Chondrocyte (in vitro differentiated cells): ENCODE results near the gene PTGER1. TPM values are rescaled to one million over a fixed set of nuclear protein-coding genes. Genes with fewer than 3 reads are reported as not detected.
A peak's percentile ranks its signal among the peaks of the same experiment; 100 is the strongest.

Experiments used
- DNase-seq: peaks from one replicate; pipeline ENCODE4 v3.0.0; 2021; ENCODE audit warnings: mixed read lengths, low spot score
- H3K27ac Mint-ChIP-seq: one replicate; pipeline ENCODE4 v1.8.0; 2021; ENCODE audit warnings: mild to moderate bottlenecking, moderate library complexity, mixed read lengths; ENCODE audit not compliant: unreplicated experiment
- H3K27me3 Mint-ChIP-seq: 2 replicates; pipeline ENCODE4 v1.8.0; 2021; ENCODE audit warnings: low read depth, mixed read lengths
- H3K36me3 Mint-ChIP-seq: 2 replicates; pipeline ENCODE4 v1.8.0; 2021; ENCODE audit warnings: low read depth, mixed read lengths
- H3K4me1 Mint-ChIP-seq: 2 replicates; pipeline ENCODE4 v1.8.0; 2021; ENCODE audit warnings: low read depth, mild to moderate bottlenecking, mixed read lengths
- H3K4me3 Mint-ChIP-seq: one replicate; pipeline ENCODE4 v1.8.0; 2021; ENCODE audit warnings: mild to moderate bottlenecking, moderate library complexity, mixed read lengths; ENCODE audit not compliant: unreplicated experiment
- H3K9me3 Mint-ChIP-seq: 2 replicates; pipeline ENCODE4 v1.8.0; 2021; ENCODE audit warnings: low read depth, mixed read lengths
- total RNA-seq: library from RNA; stranded (reverse); gene quantifications from 3 replicates; pipeline ENCODE4 v1.2.1, GENCODE V29; 2021
- TF ChIP-seq, protein P1 (sequence below): fragments of 200-600 bp; sonication (generic); IDR thresholded peaks from 2 replicates; pipeline ENCODE4 v1.5.0; 2021; ENCODE audit warnings: antibody characterized with exemption, mild to moderate bottlenecking, moderate library complexity

Gene PTGER1
- total RNA-seq, 1 donor from 2014 or later: 1.6 TPM

DNA sequence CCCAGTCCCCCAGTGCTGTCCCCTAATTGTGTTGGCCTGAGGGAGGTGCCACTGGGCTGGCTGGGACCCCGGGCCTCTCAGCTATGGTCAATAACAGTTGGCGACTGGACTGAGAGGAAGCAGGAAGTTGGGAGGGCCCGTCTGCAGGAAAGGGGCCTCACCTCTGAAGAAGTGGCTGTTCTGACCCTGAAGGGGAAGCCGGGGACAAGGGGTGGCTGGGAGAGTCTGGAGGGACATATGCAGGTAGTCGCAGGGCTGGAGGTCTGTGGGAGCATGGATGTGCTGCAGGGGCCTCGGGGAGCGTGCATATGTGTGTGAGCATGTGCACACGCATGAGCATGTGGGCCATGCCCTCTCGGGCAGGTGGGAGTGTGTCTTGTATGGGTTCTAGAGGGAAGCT is 36.1 kb downstream of the PTGER1 start:
- H3K36me3 Mint-ChIP-seq: peaks cover 17% of the 10 kb centered on the region
- H3K27ac Mint-ChIP-seq: no peak overlapping the region
- peaks cover 21% of the 10 kb centered on the region for H3K4me1 Mint-ChIP-seq
- no peak for DNase-seq
- TF ChIP-seq, protein P1, sequence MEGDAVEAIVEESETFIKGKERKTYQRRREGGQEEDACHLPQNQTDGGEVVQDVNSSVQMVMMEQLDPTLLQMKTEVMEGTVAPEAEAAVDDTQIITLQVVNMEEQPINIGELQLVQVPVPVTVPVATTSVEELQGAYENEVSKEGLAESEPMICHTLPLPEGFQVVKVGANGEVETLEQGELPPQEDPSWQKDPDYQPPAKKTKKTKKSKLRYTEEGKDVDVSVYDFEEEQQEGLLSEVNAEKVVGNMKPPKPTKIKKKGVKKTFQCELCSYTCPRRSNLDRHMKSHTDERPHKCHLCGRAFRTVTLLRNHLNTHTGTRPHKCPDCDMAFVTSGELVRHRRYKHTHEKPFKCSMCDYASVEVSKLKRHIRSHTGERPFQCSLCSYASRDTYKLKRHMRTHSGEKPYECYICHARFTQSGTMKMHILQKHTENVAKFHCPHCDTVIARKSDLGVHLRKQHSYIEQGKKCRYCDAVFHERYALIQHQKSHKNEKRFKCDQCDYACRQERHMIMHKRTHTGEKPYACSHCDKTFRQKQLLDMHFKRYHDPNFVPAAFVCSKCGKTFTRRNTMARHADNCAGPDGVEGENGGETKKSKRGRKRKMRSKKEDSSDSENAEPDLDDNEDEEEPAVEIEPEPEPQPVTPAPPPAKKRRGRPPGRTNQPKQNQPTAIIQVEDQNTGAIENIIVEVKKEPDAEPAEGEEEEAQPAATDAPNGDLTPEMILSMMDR: no peak
- H3K4me3 Mint-ChIP-seq: no peak overlapping the region
- no peaks in the 10 kb centered on the region for H3K9me3 Mint-ChIP-seq
- H3K27me3 Mint-ChIP-seq: no peaks in the 10 kb centered on the region

GRCh38 chr19:14437578-14438140 is 37.5 kb downstream of the PTGER1 start:
- H3K27ac Mint-ChIP-seq: no peak overlapping the region
- no peak overlapping the region for H3K4me3 Mint-ChIP-seq

DNA sequence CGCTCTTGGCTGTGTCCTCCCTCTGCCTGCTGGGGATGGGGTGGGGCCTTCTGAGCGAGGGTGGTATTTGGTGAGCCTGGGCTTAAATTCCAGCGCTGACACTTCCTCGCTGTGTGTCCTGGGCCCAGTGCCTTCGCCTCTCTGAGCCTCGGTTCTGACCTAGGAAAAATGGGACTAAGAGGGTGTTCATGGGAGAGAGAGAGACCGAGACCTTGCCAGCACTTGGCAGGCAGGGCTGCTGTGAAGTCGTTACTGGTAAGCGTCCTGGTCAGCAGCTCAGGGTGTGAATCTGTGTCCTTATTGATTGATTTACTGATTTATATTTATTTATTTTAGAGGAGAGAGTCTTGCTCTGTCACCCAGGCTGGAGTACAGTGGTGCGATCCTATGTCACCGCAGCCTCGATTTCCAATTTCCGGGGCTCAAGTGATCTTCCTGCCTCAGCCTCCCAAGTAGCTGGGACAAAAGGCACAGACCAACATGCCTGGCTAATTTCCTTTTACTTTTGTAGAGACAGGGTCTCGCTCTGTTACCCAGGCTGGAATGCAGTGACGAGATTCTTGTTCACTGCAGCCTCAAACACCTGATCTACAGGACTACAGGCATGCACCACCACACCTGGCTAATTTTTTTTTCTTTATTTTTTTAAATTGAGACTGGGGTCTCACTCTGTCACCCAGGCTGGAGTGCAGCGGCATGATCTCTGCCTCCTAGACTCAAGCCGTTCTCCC is 39.7 kb downstream of the PTGER1 start:
- H3K9me3 Mint-ChIP-seq: no peaks in the 10 kb centered on the region
- peaks cover 27% of the 10 kb centered on the region for H3K4me1 Mint-ChIP-seq
- no peak for DNase-seq
- H3K36me3 Mint-ChIP-seq: peaks cover 3% of the 10 kb centered on the region
- TF ChIP-seq, protein P1: no peak
- H3K27me3 Mint-ChIP-seq: no peaks in the 10 kb centered on the region
- peak overlapping the region; percentile 84 for H3K27ac Mint-ChIP-seq
- H3K4me3 Mint-ChIP-seq: peak overlapping the region; percentile 67

More at GRCh38 chr19:14437578-14438140, 37.5 kb downstream of the PTGER1 start:
- Mint-ChIP-seq H3K9me3 (no peaks in the 10 kb centered on the region), H3K27me3 (no peaks in the 10 kb centered on the region), H3K4me1 (peaks cover 24% of the 10 kb centered on the region), H3K36me3 (peaks cover 6% of the 10 kb centered on the region)
- TF ChIP-seq, protein P1: no peak
- DNase-seq: no peak

- Mint-ChIP-seq H3K27me3 (no peaks in the 10 kb centered on the region), H3K27ac (peak overlapping the region; percentile 84), H3K9me3 (no peaks in the 10 kb centered on the region), H3K4me3 (peak overlapping the region; percentile 67), H3K36me3 (peaks cover 3% of the 10 kb centered on the region), H3K4me1 (peaks cover 20% of the 10 kb centered on the region)
- TF ChIP-seq, protein P1: no peak
- peak; percentile 87 for DNase-seq
These were observed 40.4 kb downstream of the PTGER1 start for GRCh38 chr19:14434543-14435319.
